IMR-90 (cell line): ENCODE results near the gene ZBTB47. TPM values are rescaled to one million over a fixed set of nuclear protein-coding genes. Genes with fewer than 3 reads are reported as not detected.

Source experiments
- ATAC-seq: fragments of 200-7000 bp; cut with Tn5 transposase; 2 replicates; pipeline ENCODE4 v1.9.1; 2020; ENCODE audit warnings: low read depth, mild to moderate bottlenecking, moderate library complexity
- BruUV-seq: library from RNA; stranded (reverse); fragments of 400-500 nt; replicated peaks from 2 replicates; lab custom pipeline; 2021; lab: Mats Ljungman, UMichigan
- CTCF ChIA-PET: fragments of 300-600 bp; formaldehyde crosslinking; extraction: SDS; loops from one replicate; lab custom pipeline; 2021; ENCODE audit warnings: antibody characterized with exemption; lab: Yijun Ruan, JAX
- POLR2A ChIA-PET: fragments of 300-600 bp; sonication (Branson Sonifier 250); formaldehyde crosslinking; loops from one replicate; lab custom pipeline; 2022; ENCODE audit warnings: antibody characterized with exemption; ENCODE audit not compliant: unreplicated experiment; lab: Charles Lee
- DNase-seq: peaks from one replicate; pipeline ENCODE4 v3.0.0; 2013
- H2AFZ ChIP-seq: replicated peaks from 2 replicates; pipeline ENCODE3; 2013; ENCODE audit warnings: low read length, mild to moderate bottlenecking; ENCODE audit not compliant: poor library complexity
- H2AK5ac ChIP-seq: 2 replicates; pipeline ENCODE4 v1.6.1; 2013; ENCODE audit warnings: low read depth, low read length, inconsistent platforms
- H2AK9ac ChIP-seq: replicated peaks from 2 replicates; pipeline ENCODE3; 2013; ENCODE audit warnings: mild to moderate bottlenecking, low read depth, low read length, moderate library complexity; ENCODE audit not compliant: poor library complexity
- H2BK120ac ChIP-seq: 2 replicates; pipeline ENCODE4 v1.6.1; 2013; ENCODE audit warnings: low read depth, low read length, inconsistent platforms
- H2BK15ac ChIP-seq: 3 replicates; pipeline ENCODE4 v1.6.1; 2013; ENCODE audit warnings: low read depth, low read length, inconsistent platforms
- H2BK20ac ChIP-seq: 2 replicates; pipeline ENCODE4 v1.6.1; 2013; ENCODE audit warnings: low read depth, mild to moderate bottlenecking, inconsistent platforms, low read length, moderate library complexity
- H2BK5ac ChIP-seq: 2 replicates; pipeline ENCODE4 v1.6.1; 2013; ENCODE audit warnings: mild to moderate bottlenecking, low read depth, low read length, inconsistent platforms; ENCODE audit not compliant: poor library complexity, severe bottlenecking
- H3K14ac ChIP-seq: replicated peaks from 2 replicates; pipeline ENCODE4 v1.6.1; 2013; ENCODE audit warnings: low read depth, low read length, inconsistent platforms
- H3K18ac ChIP-seq: 2 replicates; pipeline ENCODE4 v1.6.1; 2013; ENCODE audit warnings: low read depth, low read length, control low read depth
- H3K23ac ChIP-seq: 2 replicates; pipeline ENCODE4 v1.6.1; 2013; ENCODE audit warnings: low read depth, low read length, inconsistent platforms
- H3K27ac ChIP-seq: 2 replicates; pipeline ENCODE4 v1.5.1; 2013; ENCODE audit warnings: mild to moderate bottlenecking, control low read depth, low read length; ENCODE audit not compliant: insufficient read depth
- H3K27me3 ChIP-seq: 2 replicates; pipeline ENCODE4 v1.6.1; 2013; ENCODE audit warnings: low read length; ENCODE audit not compliant: control insufficient read depth, insufficient read depth
- H3K36me3 ChIP-seq: 2 replicates; pipeline ENCODE4 v1.6.1; 2013; ENCODE audit warnings: low read length, mixed read lengths; ENCODE audit not compliant: control insufficient read depth, insufficient read depth
- H3K4ac ChIP-seq: 2 replicates; pipeline ENCODE4 v1.6.1; 2013; ENCODE audit warnings: low read depth, low read length, inconsistent platforms
- H3K4me1 ChIP-seq: 2 replicates; pipeline ENCODE4 v1.6.1; 2013; ENCODE audit warnings: low read length, mixed read lengths; ENCODE audit not compliant: control insufficient read depth, insufficient read depth
- H3K4me2 ChIP-seq: 2 replicates; pipeline ENCODE4 v1.6.1; 2013; ENCODE audit warnings: low read depth, mild to moderate bottlenecking, control low read depth, low read length, moderate library complexity
- H3K4me3 ChIP-seq: 2 replicates; pipeline ENCODE4 v1.5.1; 2013; ENCODE audit warnings: low read depth, mild to moderate bottlenecking, control low read depth, low read length, moderate library complexity; ENCODE audit not compliant: insufficient read depth
- H3K56ac ChIP-seq: 2 replicates; pipeline ENCODE4 v1.6.1; 2013; ENCODE audit warnings: low read length, inconsistent platforms; ENCODE audit not compliant: insufficient read depth; ENCODE audit errors: extremely low read depth
- H3K79me1 ChIP-seq, 2 experiments: 2 replicates each; pipeline ENCODE4 v1.6.1; 2013; ENCODE audit warnings: low read length in 2 of 2, inconsistent platforms in 1 of 2, low read depth in 1 of 2
- H3K9ac ChIP-seq: 2 replicates; pipeline ENCODE4 v1.6.1; 2013; ENCODE audit warnings: low read depth, low read length, control low read depth
- H3K9me1 ChIP-seq: 2 replicates; pipeline ENCODE4 v1.6.1; 2013; ENCODE audit warnings: low read length, inconsistent platforms; ENCODE audit not compliant: insufficient read depth
- H3K9me3 ChIP-seq: 2 replicates; pipeline ENCODE4 v1.6.1; 2013; ENCODE audit warnings: low read length; ENCODE audit not compliant: control insufficient read depth, insufficient read depth
- H4K20me1 ChIP-seq: 2 replicates; pipeline ENCODE4 v1.6.1; 2013; ENCODE audit warnings: low read length, inconsistent platforms; ENCODE audit not compliant: insufficient read depth
- H4K5ac ChIP-seq: 2 replicates; pipeline ENCODE4 v1.6.1; 2013; ENCODE audit warnings: mild to moderate bottlenecking, low read depth, low read length, control low read depth
- H4K8ac ChIP-seq, 2 experiments: 2 replicates each; pipeline ENCODE4 v1.6.1; 2013; ENCODE audit warnings: low read depth in 2 of 2, low read length in 2 of 2, control low read depth in 1 of 2, inconsistent platforms in 1 of 2
- H4K91ac ChIP-seq: 2 replicates; pipeline ENCODE4 v1.6.1; 2013; ENCODE audit warnings: low read depth, low read length, inconsistent platforms; ENCODE audit not compliant: insufficient read depth
- BHLHE40 ChIP-seq: fragments of 150-350 bp; IDR thresholded peaks from 2 replicates; pipeline ENCODE4 v1.6.1; 2016; ENCODE audit warnings: mild to moderate bottlenecking, low read depth, low read length
- CEBPB ChIP-seq: IDR thresholded peaks from 2 replicates; pipeline ENCODE4 v1.6.1; 2012; ENCODE audit warnings: low read depth, low read length, improper control_type of control experiment
- CTCF ChIP-seq: conservative IDR thresholded peaks from 2 replicates; pipeline ENCODE4 v1.5.1; 2012; ENCODE audit warnings: mild to moderate bottlenecking, low read depth, low read length, improper control_type of control experiment
- ELK1 ChIP-seq: fragments of 150-350 bp; IDR thresholded peaks from 2 replicates; pipeline ENCODE4 v1.6.1; 2016; ENCODE audit warnings: low read depth, mild to moderate bottlenecking, low read length, moderate library complexity, borderline replicate concordance
- FOS ChIP-seq: fragments of 150-350 bp; IDR thresholded peaks from 2 replicates; pipeline ENCODE4 v1.6.1; 2016; ENCODE audit warnings: low read depth, low read length
- MAFK ChIP-seq: IDR thresholded peaks from 2 replicates; pipeline ENCODE4 v1.6.1; 2012; ENCODE audit warnings: low read depth, low read length, improper control_type of control experiment
- MAZ ChIP-seq: IDR thresholded peaks from 2 replicates; pipeline ENCODE4 v1.6.1; 2012; ENCODE audit warnings: low read depth, mild to moderate bottlenecking, low read length, improper control_type of control experiment, moderate library complexity, borderline replicate concordance
- MXI1 ChIP-seq: IDR thresholded peaks from 2 replicates; pipeline ENCODE4 v1.6.1; 2012; ENCODE audit warnings: low read depth, mild to moderate bottlenecking, low read length, moderate library complexity, borderline replicate concordance
- NFE2L2 ChIP-seq: fragments of 150-350 bp; IDR thresholded peaks from 2 replicates; pipeline ENCODE4 v1.6.1; 2016; ENCODE audit warnings: low read depth, mild to moderate bottlenecking, low read length
- POLR2A ChIP-seq: IDR thresholded peaks from 2 replicates; pipeline ENCODE4 v1.6.1; 2012; ENCODE audit warnings: mild to moderate bottlenecking, low read depth, low read length
- RAD21 ChIP-seq: IDR thresholded peaks from 2 replicates; pipeline ENCODE4 v1.6.1; 2012; ENCODE audit warnings: low read length, improper control_type of control experiment
- RCOR1 ChIP-seq: IDR thresholded peaks from 2 replicates; pipeline ENCODE4 v1.6.1; 2012; ENCODE audit warnings: mild to moderate bottlenecking, low read length, improper control_type of control experiment; ENCODE audit not compliant: insufficient replicate concordance
- RFX5 ChIP-seq: IDR thresholded peaks from 2 replicates; pipeline ENCODE4 v1.8.0; 2012; ENCODE audit warnings: low read depth, mild to moderate bottlenecking, low read length, moderate library complexity
- SMC3 ChIP-seq: fragments of 150-350 bp; IDR thresholded peaks from 2 replicates; pipeline ENCODE4 v1.6.1; 2016; ENCODE audit warnings: low read depth, mild to moderate bottlenecking, antibody characterized with exemption, low read length, moderate library complexity
- USF2 ChIP-seq: fragments of 150-350 bp; IDR thresholded peaks from 2 replicates; pipeline ENCODE4 v1.6.1; 2017; ENCODE audit warnings: mild to moderate bottlenecking, antibody characterized with exemption, low read length, low read depth
- WGBS, 2 experiments: methylation state at CpG; one replicate each; pipeline versions ENCODE4 v1.1.5 to v1.1.7; 2013; ENCODE audit warnings: missing lambda C conversion rate in 2 of 2; ENCODE audit not compliant: insufficient read length in 1 of 2; ENCODE audit errors: extremely low coverage in 2 of 2; 5-methylcytosine and 5-hydroxymethylcytosine counted together
- dilution Hi-C: fragments of 300-500 bp; cut with HindIII; formaldehyde crosslinking; loops from one replicate; pipeline ENCODE4 v1.14.3; 2018; ENCODE audit warnings: low sequenced_read_pairs; ENCODE audit not compliant: unreplicated experiment
- in situ Hi-C: fragments of 300-500 bp; cut with MboI; formaldehyde crosslinking; loops from 3 replicates; pipeline ENCODE4 v1.14.3; 2019; ENCODE audit warnings: low sequenced_read_pairs, inconsistent platforms, mixed read lengths
- intact Hi-C: fragments of 100-400 bp; cut with micrococcal nuclease; formaldehyde crosslinking; loops from 2 replicates; pipeline ENCODE4 v1.10.0; 2022
- polyA plus RNA-seq, 3 experiments: library from polyadenylated mRNA; depleted of rRNA; stranded (reverse); fragments of >200 nt; gene quantifications; 2 replicates each; pipeline ENCODE4 v1.2.3, GENCODE V29; 2012; ENCODE audit warnings: low replicate concordance in 1 of 3
- total RNA-seq: library from RNA; depleted of rRNA; stranded (reverse); fragments of >200 nt; gene quantifications from 2 replicates; pipeline ENCODE4 v1.2.3, GENCODE V29; 2012

ZBTB47 gene
- total and polyA plus RNA-seq, 2 of the 4 experiments (the other 2 are of a cell fraction): 10.9 to 16.8 TPM

GRCh38 chr3:42711491-42712343 is 58.2 kb downstream of the ZBTB47 start:
- in situ Hi-C loops: no loop called here
- TF ChIP-seq NFE2L2 (no peak), USF2 (no peak), ELK1 (no peak), POLR2A (no peak), MAFK (no peak), FOS (no peak), RFX5 (no peak), CTCF (no peak), CEBPB (no peak), BHLHE40 (no peak), SMC3 (no peak), MAZ (no peak), RCOR1 (no peak), RAD21 (no peak), MXI1 (no peak)

More at GRCh38 chr3:42711491-42712343, 58.2 kb downstream of the ZBTB47 start:
- Histone ChIP-seq H3K4me3 (no peak overlapping the region), H3K14ac (no peak overlapping the region), H2BK20ac (no peak overlapping the region), H3K18ac (no peak overlapping the region), H2BK5ac (no peak overlapping the region), H3K79me1 (no peaks in the 10 kb centered on the region), H2AFZ (no peak overlapping the region), H3K4me2 (no peak overlapping the region), H3K27ac (no peak overlapping the region), H3K4me1 (no peaks in the 10 kb centered on the region), H3K27me3 (peaks cover 61% of the 10 kb centered on the region), H4K8ac (no peak overlapping the region), H3K4ac (no peak overlapping the region), H4K91ac (no peak overlapping the region), H4K20me1 (no peaks in the 10 kb centered on the region), H3K36me3 (no peaks in the 10 kb centered on the region), H4K5ac (no peak overlapping the region), H3K56ac (no peak overlapping the region), H2BK15ac (no peak overlapping the region), H3K23ac (no peak overlapping the region), H3K9me1 (no peaks in the 10 kb centered on the region), H2BK120ac (no peak overlapping the region), H2AK9ac (no peak overlapping the region), H2AK5ac (no peak overlapping the region), H3K9me3 (no peaks in the 10 kb centered on the region), H3K9ac (no peak overlapping the region)
- CTCF ChIA-PET: interaction anchor here (0.6 kb wide), 1 partner anchor 153 kb away, joined by 4 read pairs; no protein-coding TSS in a partner anchor
- dilution Hi-C loops (no loop called here), intact Hi-C loops (no loop called here)
- DNase-seq: no peak
- POLR2A ChIA-PET: interaction anchor here (0.6 kb wide), 1 partner anchor 95 kb away, joined by 14 read pairs; no protein-coding TSS in a partner anchor
- no CpG with 5 or more reads among the region's 6 CpGs for WGBS, 2 experiments
- no peak; the same call in 1 of the 2 replicates for ATAC-seq
- BruUV-seq: no TSS peak
